ENCODE data around the gene PRR16.

The PRR16 gene

GRCh38 chr5:120614531-120615180 is 150.6 kb downstream of the PRR16 start:
- in situ Hi-C loops (cut with MboI; ENCODE audit: low pct_unique_long_range_greater_than_20kb, low sequenced_read_pairs, unreplicated experiment): no loop called here
- TF ChIP-seq CTCF (IDR thresholded peaks at IDR 0.05; ENCODE audit: extremely low read depth, insufficient read depth, missing control alignments): no peak
- no peak for DNase-seq (ENCODE audit: low spot score)

- DNase-seq (ENCODE audit: low spot score): no peak
- in situ Hi-C loops (cut with MboI; ENCODE audit: low pct_unique_long_range_greater_than_20kb, low sequenced_read_pairs, unreplicated experiment): no loop called here
- TF ChIP-seq CTCF (IDR thresholded peaks at IDR 0.05; ENCODE audit: extremely low read depth, insufficient read depth, missing control alignments): no peak
These were observed 152.0 kb downstream of the PRR16 start for GRCh38 chr5:120615967-120616645.

- in situ Hi-C loops (cut with MboI; ENCODE audit: low pct_unique_long_range_greater_than_20kb, low sequenced_read_pairs, unreplicated experiment): no loop called here
- TF ChIP-seq CTCF (IDR thresholded peaks at IDR 0.05; ENCODE audit: extremely low read depth, insufficient read depth, missing control alignments): no peak
- DNase-seq (ENCODE audit: low spot score): no peak
These were observed 157.2 kb downstream of the PRR16 start for GRCh38 chr5:120621339-120621738.

GRCh38 chr5:120624021-120624563 is 160.0 kb downstream of the PRR16 start:
- no peak for TF ChIP-seq CTCF (IDR thresholded peaks at IDR 0.05; ENCODE audit: extremely low read depth, insufficient read depth, missing control alignments)
- in situ Hi-C loops (cut with MboI; ENCODE audit: low pct_unique_long_range_greater_than_20kb, low sequenced_read_pairs, unreplicated experiment): no loop called here
- no peak for DNase-seq (ENCODE audit: low spot score)

GRCh38 chr5:120628156-120628555 is 164.1 kb downstream of the PRR16 start:
- in situ Hi-C loops (cut with MboI; ENCODE audit: low pct_unique_long_range_greater_than_20kb, low sequenced_read_pairs, unreplicated experiment): no loop called here
- no peak for DNase-seq (ENCODE audit: low spot score)
- TF ChIP-seq CTCF (IDR thresholded peaks at IDR 0.05; ENCODE audit: extremely low read depth, insufficient read depth, missing control alignments): no peak

GRCh38 chr5:120630550-120630949 is 166.4 kb downstream of the PRR16 start:
- TF ChIP-seq CTCF (IDR thresholded peaks at IDR 0.05; ENCODE audit: extremely low read depth, insufficient read depth, missing control alignments): no peak
- in situ Hi-C loops (cut with MboI; ENCODE audit: low pct_unique_long_range_greater_than_20kb, low sequenced_read_pairs, unreplicated experiment): no loop called here
- no peak for DNase-seq (ENCODE audit: low spot score)
